ENCODE data around the gene PLEKHA6.

- TF ChIP-seq CREB5 (CRISPR knock-in tag; IDR thresholded peaks at IDR 0.05; ENCODE audit: low read depth) (no peak), SNAI2 (CRISPR knock-in tag; IDR thresholded peaks at IDR 0.05) (no peak), CSRNP3 (CRISPR knock-in tag; IDR thresholded peaks at IDR 0.05) (no peak), ZFP3 (CRISPR knock-in tag; IDR thresholded peaks at IDR 0.05) (no peak)
Observed at GRCh38 chr1:204343802-204344201, 15.9 kb downstream of the PLEKHA6 start.
